Stimulated activated CD4-positive, alpha-beta T cell treated with anti-CD3 and anti-CD28 coated beads, TNF-alpha, amount 100 ng/mL, for 24 hours (primary cell): Measurements from ENCODE around the gene ETS1.

Source experiments
- DNase-seq, 3 experiments: peaks; one replicate each; pipeline ENCODE4 v3.0.0-alpha.2; 2020; ENCODE audit warnings: low read depth in 3 of 3

The ETS1 gene

DNA sequence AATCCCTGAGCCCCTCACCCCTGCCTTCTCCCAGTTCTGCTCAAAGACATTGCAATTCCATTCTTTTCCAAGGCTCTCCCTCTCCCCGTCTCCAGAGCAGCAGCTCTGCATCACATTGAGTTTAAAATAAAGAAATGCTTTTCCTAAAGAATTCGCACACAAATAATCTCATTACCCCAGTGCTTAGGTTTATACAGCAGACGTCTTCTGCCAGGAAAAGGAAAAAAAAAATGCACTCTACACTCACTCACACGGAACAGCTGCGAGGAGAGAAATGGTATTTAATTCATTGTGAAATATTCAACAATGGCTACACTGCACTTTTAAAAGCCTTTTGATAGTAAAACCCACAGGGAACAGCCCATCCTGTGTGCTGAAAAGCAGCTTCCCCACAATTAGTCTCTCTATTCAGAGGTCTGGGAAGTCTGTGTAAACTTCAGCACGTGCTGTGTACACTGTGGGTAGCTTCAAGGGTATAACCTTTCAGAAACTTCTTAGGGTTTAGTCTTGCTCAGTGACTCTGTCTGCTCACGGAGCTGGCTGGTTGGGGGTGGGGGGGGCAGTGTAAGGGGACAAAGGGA is 42.8 kb downstream of the ETS1 start:
- no peak for DNase-seq

DNA sequence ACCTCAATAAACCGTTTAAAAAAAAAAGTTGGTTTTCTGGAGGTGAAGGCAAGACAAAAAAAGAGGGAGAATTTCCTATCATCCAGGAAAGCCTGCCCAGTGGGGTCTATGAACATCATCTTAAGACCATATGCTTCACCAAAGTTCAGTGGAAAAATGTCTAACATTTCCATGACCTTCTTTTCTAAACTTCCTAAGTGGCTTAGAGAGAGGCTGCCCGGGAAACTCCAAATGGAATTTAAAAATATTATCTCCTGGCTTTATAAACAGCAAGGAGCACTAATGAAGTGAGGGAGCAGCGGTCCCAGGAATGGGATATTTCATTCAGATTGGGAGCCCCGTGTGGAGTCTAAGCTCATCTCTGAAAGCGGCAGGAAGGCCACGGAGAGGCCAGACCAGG is 46.9 kb downstream of the ETS1 start:
- no peak for DNase-seq

DNA sequence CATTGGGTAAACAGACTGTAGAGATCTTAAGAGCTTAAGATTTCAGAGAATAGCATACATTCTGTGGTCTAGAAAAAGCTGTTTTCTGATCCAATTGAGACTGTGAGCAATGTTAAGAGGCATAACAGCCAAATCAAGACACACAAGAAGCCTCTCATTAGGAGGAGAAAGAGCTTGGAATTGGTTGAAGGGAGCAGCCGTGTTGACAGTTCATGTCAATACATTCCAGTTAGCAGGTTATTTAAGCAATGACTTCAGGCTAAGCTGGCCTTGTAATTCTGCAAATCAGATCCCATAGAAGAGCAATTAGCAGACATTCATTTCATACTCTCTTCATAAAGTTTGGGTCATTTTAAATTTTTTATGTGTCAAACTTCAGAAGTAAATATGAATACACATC is 50.9 kb downstream of the ETS1 start:
- DNase-seq: no peak

DNA sequence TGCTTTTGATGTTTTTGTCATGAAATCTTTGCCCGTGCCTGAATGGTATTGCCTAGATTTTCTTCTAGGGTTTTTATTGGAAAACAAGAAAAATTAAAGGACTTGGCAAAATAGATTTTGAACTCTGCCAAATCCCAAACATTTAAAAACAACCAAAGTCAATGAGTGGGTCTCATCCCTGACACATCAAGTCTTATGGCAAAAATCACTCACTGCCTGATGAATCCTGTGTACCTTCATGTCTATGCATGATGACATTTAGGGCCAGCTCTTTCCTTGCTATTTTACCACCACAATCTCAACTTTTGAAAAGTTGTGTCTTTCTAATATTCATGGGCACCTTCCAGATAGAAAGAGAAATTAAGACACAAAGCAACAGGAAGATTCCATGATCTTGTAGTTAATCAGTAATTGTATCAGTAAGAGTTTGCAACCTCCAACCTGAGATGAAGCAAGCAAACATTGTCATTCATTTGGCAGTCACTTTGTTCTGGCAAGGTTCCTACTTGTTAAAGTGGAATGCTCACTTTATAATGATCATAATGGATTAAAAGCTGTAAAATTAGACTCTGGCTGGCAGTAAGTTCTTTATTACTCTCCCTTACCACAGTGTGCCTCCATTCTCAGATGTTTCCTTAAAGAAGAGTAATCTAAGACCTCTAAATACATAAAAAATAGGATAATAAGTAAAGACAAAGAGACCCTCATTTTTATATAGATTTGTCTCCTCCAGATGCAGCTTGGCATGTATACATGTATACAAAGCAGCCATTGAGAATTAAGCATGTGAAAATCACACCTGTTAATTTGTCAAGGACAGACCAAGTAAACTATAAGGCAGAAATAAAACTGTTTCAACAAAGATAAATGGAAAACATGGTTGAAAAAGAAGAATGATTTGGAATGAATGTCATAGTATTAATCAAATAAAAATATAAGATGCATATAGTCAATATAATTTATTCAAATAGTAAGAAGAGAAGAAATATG is 51.6 kb downstream of the ETS1 start:
- no peak for DNase-seq

DNA sequence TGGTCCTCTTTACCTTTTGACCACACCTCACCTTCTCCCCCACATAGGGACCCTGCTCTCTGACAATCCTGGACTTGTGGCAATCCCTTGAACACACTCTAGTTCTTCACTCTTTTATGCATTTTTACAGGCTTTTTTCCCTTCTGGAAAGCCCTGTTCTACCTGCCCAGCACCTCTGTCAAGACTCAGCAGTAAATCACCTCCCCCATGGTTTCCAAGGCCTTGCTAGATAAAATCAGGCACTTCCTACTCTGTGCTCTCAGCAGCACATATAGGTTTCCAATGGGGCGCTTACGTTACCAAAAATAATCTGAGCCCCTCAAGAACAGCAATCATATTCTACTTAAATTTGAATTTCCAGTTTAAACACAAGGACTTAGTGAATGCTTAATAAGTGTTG is 53.9 kb downstream of the ETS1 start:
- no peak for DNase-seq

DNA sequence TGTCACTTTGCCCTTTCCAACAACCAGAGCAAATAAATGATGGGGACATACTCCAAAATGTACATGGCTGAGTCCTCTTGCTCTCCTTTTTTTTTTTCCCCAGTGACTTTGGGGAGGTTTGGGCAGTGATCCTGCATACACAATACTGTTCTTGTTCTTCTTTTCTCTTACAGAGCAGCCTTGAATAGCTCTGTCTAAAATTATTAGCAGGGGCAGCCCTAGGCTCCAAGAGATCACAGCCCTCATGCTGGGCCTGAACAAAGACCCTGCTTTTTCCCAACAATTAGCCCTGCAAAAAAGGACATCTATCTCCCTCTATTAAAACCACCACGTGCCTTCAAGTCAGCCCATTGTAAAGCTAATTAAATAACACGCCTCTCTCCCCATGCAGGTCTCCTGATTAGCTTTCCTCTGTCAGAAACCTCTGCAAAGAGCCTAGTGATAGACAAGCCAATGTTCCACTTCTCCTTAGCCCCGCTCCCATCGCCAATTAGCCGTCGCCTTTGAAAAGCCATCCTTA is 54.7 kb downstream of the ETS1 start:
- DNase-seq: no peak

DNA sequence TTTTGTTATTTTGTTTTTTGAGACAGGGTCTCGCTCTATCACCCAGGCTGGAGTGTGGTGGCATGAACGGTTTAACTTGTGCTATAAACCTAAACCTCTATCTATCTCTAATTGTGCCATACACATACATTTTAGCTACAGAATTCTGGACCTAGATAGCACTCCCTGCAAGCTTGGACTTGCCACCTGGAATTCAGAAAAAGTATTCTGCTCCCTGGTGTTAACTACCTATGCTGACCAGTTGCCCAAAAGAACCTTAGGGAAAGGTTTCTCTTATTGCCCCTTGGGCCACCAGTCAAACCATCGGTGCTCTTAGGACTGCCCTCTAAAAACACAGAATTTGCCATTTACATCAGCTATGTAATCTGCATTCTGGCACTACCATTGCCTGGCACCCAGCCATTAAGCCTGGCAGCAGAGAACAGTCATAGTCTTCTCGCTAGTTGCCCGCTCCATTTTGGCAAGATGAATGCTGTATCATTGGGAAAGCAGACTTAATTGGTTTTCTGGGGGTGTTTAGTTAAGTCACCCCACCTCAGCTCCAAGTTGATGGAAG is 55.3 kb downstream of the ETS1 start:
- DNase-seq: no peak

DNA sequence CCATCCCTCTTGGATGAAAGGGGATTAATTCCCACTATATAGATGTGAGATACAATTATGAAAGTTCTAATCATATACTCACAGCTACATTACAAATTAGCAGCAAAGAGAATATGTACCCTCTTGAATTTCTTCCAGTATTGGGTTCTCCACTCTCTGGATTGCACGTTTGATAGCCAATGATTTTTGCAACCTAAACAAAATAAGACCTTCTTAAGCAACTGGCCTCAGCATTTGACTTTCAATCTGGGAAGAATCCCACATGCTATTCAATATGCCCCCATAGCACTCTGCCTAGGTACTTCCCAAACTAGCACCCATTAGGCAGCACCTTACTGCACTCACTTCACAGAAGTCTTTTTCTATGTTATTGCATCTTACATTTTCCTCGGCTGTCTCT is 55.8 kb downstream of the ETS1 start:
- no peak for DNase-seq

DNA sequence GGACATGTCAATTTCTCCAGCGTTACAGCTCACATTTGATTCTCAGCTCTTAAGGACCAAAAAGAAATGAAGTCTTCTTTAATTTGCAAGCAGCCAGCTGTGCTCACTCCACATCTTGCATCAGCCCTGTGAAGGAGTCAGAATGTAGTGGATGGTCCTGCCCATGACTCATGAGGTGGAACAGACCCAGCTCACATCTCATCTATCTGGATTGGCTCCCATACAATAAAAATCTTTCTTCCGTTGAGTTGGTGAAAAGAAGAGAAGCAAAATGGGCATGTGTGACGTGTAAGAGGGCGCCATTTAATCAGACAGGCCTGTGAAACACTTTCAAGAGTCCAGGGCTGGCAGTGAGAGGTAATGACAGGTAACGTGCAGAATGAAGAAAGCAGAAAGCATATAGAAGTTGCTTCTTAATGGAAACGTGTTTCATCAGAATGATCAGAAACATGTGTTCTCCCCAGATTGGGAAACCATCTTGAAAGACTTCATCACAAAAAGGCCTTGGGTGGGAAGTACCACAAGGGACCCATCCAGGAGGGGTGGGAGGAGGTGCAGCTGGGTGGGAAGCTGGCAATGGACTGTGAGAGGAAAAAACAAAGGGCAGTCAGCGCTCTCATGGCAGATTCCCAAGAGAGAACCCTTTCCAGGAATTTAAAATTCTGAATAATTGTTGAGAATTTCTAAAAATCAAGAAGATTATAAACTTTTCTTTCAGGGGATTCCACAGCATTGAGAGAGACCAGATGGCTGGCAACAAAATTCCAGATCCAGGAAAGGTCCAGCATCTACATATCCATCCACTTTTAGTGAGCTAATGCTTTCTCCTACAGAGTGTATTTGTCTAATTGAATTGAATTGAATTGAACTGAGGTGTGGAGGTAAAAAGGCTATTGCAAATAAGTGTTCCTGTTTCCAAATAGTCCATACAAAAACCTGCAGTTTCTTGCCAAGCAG is 57.0 kb downstream of the ETS1 start:
- no peak for DNase-seq

DNA sequence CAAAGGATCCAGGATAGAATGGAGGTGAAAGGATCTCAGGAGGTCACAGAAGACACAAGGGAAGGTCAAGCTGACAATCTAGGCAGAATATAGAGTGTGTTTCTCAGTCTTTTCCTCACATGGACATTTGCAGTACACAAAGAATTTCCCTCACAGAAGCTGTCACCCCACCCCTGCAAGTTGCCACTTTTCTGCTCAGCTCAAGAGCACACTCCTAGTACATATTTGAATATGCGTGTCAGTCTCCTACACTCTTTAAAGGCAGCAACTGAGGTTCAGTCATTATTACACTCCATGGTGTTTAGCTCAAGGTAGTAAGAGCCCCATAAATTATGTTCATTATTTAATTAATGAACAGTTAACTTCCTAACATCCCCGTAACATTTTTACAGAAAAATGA is 59.1 kb downstream of the ETS1 start:
- no peak for DNase-seq

DNA sequence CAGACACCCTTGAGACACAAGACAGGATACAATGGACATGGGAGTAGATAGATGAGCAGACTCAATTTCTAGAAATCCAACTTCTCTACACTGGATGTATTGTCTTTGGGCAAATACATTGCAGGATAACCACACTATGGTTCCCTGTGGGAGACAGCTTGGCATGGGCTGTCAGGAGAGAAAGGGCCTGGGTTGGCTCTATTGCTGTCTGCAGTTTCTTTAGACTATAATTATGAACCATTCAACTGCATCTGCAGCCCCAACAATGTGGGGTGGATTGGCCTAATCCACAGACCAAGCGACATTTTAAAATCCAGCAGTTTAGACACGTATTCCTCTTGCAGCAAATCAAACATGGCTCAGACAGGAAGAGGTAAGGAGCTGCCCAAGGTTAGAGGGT is 60.3 kb downstream of the ETS1 start:
- no peak for DNase-seq

DNA sequence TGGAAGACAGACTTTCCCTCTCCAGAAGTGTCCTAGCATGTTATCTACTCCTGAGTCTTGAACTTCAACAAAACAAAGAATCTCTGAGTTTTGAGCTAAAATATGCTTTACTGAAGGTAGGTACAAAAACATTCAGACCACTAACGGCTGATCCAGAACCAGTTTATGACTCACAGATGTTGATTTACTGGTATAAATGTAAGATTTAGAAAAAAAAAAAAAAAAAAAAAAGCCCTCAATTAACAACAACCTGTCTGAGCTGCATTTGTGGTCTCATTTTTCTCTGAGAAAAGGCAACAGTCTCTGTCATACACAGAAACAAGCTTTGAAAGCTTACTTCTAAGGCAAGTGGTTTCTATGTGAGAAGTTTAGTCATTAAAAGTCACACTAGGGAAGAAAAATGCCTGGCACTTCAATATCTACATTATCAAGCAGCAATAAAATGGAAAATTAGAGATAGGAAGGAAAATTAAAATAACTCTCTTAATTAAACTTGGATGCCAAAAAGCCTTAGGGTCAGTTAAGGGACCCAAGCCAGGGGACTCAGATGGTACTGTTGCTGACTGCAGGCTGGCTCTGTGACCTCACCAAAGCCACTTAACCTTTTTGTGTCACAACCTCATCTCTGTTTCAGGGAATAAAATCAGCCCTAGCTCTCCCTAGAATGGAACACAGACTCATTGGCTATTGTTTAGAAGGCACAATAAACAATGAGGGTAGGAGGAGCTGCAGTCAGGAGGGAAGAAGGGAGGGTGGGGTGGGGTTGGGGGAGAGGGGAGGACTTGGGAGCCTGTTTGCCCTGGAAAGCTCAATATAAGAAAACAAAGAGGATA is 61.7 kb downstream of the ETS1 start:
- DNase-seq: no peak

DNA sequence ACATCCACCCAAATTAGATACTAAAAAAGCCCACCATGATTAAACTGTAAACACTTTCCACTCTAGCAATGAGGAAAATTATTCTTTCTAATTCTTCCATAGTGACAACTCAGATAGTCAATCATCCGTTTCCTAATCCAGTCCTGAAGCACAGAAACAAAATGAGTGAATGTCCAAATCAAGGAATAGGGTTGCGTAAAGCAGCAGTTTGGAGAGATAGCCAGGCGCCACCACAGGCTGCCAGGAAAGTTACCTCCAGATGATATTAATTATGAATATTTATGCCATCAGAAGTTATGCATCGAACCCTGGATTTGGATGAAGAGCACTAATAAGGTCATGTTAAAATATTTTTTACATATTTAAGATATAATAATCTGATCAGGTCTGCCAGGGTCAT is 63.2 kb downstream of the ETS1 start:
- DNase-seq: no peak

DNA sequence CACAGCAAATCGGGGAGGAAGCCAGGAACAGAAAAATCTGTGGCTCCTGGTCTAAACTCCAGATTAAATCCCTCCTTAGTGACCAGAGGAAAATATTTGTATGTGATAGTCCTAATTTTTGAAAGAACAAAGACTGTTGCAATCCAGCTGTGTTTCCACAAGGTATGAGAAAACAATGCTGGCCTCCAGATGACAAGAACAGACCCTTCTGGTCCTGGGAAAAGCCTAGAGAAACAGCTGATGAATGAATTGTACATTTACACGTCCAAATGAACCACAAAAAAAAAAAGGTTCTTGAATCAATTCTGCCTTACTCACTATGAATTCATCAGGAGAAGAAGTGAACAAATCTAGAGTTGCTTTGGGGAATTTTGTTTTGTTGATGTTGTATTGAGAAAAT is 63.7 kb downstream of the ETS1 start:
- DNase-seq: no peak

DNA sequence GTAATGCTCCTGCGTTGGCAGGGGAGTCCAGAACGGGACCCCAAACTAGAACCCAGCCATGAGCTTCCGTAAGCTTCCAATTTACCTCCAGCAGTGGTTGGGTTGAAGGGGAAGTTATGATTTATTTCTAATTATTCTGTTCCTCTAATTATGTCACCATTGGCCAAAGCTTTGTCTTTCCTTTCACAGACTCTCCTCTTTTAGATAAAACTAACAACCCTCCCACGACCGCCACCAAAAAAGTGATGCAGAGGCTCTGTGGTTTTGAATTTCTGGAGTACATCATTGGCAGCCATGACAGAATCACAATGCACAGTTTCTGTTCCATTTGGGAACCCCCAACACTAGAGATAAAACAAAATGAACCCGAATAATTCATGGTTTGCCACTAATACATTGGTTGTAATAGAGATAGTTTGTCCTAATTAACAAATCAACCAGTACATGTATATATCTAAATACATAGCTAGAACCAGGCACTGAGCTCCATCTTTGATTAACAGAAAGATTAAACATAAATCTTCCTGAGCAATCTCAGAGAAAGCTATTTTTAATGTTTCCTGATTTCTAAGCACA is 64.3 kb downstream of the ETS1 start:
- DNase-seq: peak in 2 of 3 experiments; percentile 72 to 75

DNA sequence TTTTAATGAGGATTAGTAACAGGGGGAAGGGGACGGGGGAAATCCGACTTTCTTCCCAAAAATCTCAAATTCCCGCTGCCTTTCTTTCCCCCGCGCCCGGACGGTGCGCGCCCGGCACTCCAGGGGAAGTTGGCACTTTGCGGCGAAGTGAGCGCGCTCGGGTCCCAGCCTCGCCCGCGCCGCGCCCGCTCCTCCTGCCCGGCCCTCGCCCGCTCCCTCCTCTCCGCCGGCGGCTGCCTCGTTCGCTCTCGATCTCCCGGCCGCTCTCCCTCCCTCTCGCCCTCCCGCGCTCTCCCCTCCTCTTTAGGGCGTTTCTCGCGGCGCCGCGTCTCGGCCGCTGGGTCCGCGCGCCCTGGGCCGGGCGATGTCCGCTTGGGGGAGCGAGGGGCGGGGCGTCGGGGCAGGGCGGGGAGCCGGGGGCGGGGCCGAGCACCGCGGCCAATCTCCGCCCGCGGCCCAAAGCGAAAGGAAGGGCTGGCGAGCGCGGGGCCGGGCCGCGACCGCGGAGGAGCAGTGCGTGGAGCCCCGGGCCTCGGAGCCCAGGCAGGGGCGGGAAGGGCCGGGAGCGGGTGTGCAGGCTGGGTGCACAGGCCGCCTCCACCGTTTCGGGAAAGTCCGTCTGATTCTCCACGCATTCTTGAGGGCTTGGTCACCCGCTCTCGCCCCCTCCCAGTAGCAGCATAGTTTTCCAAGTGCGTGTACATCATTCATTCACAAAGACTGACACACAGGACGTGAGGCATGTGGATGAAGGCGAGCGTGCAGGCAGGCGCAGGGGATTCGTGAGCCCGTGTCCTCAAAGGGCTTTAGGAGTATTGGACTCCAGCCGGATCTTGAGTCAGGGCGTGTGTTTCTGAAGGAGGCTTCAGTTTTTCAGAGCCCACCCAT is 65.1 kb downstream of the ETS1 start:
- DNase-seq: peak; percentile 76 to 90 (median 87)

DNA sequence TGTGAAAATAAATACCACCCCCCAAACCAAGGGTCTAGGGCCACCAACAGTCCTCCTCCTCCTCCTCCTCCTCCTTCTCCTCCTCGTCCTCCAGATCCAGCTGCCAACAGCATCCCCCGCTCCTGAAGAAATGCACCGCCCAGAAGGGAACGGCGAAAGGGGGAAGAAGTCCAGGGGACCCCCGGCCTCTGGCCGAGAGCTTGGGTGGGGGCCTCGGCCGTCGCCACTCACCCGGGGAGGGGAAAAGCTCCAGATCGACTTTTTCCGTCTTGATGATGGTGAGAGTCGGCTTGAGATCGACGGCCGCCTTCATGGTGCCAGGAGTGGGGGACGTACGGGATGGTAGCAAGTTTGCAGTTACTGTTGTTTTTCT is 65.7 kb downstream of the ETS1 start:
- no peak for DNase-seq

DNA sequence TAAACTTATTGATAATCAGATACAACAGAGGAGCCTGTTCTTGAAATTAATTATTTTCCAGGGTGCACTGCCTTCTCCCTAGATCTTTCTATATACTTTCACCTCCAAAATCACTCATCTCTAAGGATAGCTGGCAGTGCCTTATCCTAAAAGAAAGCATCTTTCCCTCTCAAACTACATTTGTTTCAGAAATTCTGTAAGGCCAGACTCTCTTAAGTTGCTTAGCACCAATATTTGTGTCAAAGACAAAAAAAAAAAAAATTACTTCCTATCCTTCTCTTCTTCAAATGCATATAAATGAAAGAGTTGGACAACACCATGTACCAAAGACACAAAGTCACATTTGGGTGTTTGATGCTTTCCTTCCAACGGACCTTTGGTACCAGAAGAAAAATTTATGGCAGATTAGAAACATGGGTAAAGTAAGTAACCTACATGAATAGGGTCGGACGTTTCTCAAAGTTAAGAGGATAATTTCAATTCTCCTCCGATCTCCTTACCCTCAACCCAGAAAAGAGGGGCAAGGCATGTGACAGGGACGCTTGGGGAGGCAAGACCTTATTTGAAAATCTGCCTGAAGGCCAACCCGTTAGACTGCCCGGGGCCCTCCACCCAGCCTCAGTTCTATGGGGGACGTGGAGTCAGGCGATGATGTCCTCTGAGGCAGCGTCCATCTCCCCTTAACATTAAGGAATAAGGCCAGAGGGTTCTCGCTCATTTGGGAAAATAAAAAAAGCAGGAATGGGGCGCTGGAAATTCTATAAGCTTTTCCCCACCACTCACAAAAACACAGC is 66.3 kb downstream of the ETS1 start:
- no peak for DNase-seq
